Fibroblast of lung (primary cell): ENCODE measurements around the gene ELFN1.

Experiments
- CTCF ChIP-seq, 2 donors: IDR thresholded peaks in 1 of 2; conservative IDR thresholded peaks in 1 of 2; 1 replicate in 1 of 2; 2 replicates in 1 of 2; pipeline ENCODE4 v1.5.1; 2011 to 2012; ENCODE audit warnings: low read length in 2 of 2, control low read depth in 1 of 2, inconsistent platforms in 1 of 2, low read depth in 1 of 2, mild to moderate bottlenecking in 1 of 2
- EZH2 ChIP-seq: IDR thresholded peaks from 2 replicates; pipeline ENCODE4 v1.5.1; 2012; ENCODE audit warnings: low read length, control low read depth, mild to moderate bottlenecking; ENCODE audit errors: missing control alignments

- TF ChIP-seq EZH2 (no peak), CTCF (conservative IDR thresholded peaks at IDR 0.05 in 1 of 2, IDR thresholded peaks at IDR 0.05 in 1 of 2; ENCODE audit: low read depth in 1 of 2, low read length in 2 of 2) (no peak)
Measured at GRCh38 chr7:1712907-1713501, 42.9 kb downstream of the ELFN1 start.
